ENCODE results near the gene PTK6.

Gene PTK6

GRCh38 chr20:63570281-63571086 is 33.3 kb upstream of the PTK6 start:
- Histone ChIP-seq H3K36me3 (peaks cover 0 to 23% (median 5%) of the 10 kb centered on the region in 3 donors), H3K4me1 (peaks cover 0 to 18% (median 15%) of the 10 kb centered on the region in 4 donors), H3K27ac (no peak overlapping the region), H3K9me3 (no peaks in the 10 kb centered on the region), H3K4me3 (no peak overlapping the region), H3K27me3 (no peaks in the 10 kb centered on the region)
- TF ChIP-seq CTCF (IDR thresholded peaks at IDR 0.05) = no peak
- DNase-seq = no peak
- intact Hi-C loops (cut with DNase I; ENCODE audit: low total_unique reads) = no loop called here

- intact Hi-C loops (cut with DNase I; ENCODE audit: low total_unique reads) = loop anchor here (5.0 kb wide), 1 partner anchor 48 kb away; no protein-coding TSS in a partner anchor
- DNase-seq = no peak
These were observed 32.1 kb upstream of the PTK6 start for GRCh38 chr20:63568986-63569949.

GRCh38 chr20:63568170-63568981 is 31.2 kb upstream of the PTK6 start:
- Histone ChIP-seq H3K9me3 (no peaks in the 10 kb centered on the region), H3K4me1 (peaks cover 0 to 9% (median 5%) of the 10 kb centered on the region in 4 donors), H3K27ac (no peak overlapping the region), H3K4me3 (no peak overlapping the region), H3K27me3 (no peaks in the 10 kb centered on the region), H3K36me3 (peaks cover 0 to 44% (median 26%) of the 10 kb centered on the region in 3 donors)
- intact Hi-C loops (cut with DNase I; ENCODE audit: low total_unique reads) = loop anchor here (5.0 kb wide), 1 partner anchor 49 kb away; no protein-coding TSS in a partner anchor
- TF ChIP-seq CTCF (IDR thresholded peaks at IDR 0.05) = no peak
- DNase-seq = no peak

More at GRCh38 chr20:63568986-63569949, 32.1 kb upstream of the PTK6 start:
- no peak overlapping the region for H3K27ac ChIP-seq
- H3K4me3 ChIP-seq = no peak overlapping the region
- H3K4me1 ChIP-seq = peaks cover 0 to 13% (median 10%) of the 10 kb centered on the region in 4 donors
- no peak for TF ChIP-seq CTCF (IDR thresholded peaks at IDR 0.05)
- no peaks in the 10 kb centered on the region for H3K9me3 ChIP-seq
- no peaks in the 10 kb centered on the region for H3K27me3 ChIP-seq
- peaks cover 0 to 35% (median 17%) of the 10 kb centered on the region in 3 donors for H3K36me3 ChIP-seq

GRCh38 chr20:63567386-63568169 is 30.4 kb upstream of the PTK6 start:
- H3K4me1 ChIP-seq = peaks cover 0 to 1% (median 0%) of the 10 kb centered on the region in 4 donors
- DNase-seq = no peak
- H3K9me3 ChIP-seq = no peaks in the 10 kb centered on the region
- TF ChIP-seq CTCF (IDR thresholded peaks at IDR 0.05) = no peak
- peaks cover 8 to 52% (median 34%) of the 10 kb centered on the region in 3 donors for H3K36me3 ChIP-seq
- H3K4me3 ChIP-seq = no peak overlapping the region
- intact Hi-C loops (cut with DNase I; ENCODE audit: low total_unique reads) = loop anchor here (5.0 kb wide), 1 partner anchor 50 kb away; no protein-coding TSS in a partner anchor
- no peak overlapping the region for H3K27ac ChIP-seq
- no peaks in the 10 kb centered on the region for H3K27me3 ChIP-seq

Measured in tibial artery (tissue), 4 donors.